AG04449 (cell line): Measurements from ENCODE around the gene TNFAIP3.

Experiments
- CTCF ChIA-PET: fragments of 350-600 bp; formaldehyde crosslinking; extraction: SDS; loops from one replicate; lab custom pipeline; 2021; ENCODE audit warnings: antibody characterized with exemption; lab: Yijun Ruan, JAX
- POLR2A ChIA-PET: fragments of 400-600, 350-600 bp; formaldehyde crosslinking; extraction: SDS; loops from one replicate; lab custom pipeline; 2020; ENCODE audit warnings: antibody characterized with exemption, inconsistent platforms; lab: Yijun Ruan, JAX
- DNase-seq: peaks from one replicate; pipeline ENCODE4 v3.0.0-alpha.2; 2010; ENCODE audit warnings: low read depth, low spot score
- H3K4me3 ChIP-seq: 2 replicates; pipeline ENCODE4 v1.5.1; 2011; ENCODE audit warnings: low read depth, mild to moderate bottlenecking, control low read depth, low read length
- CTCF ChIP-seq: IDR thresholded peaks from one replicate; pipeline ENCODE4 v1.5.1; 2011; ENCODE audit warnings: mild to moderate bottlenecking, moderate library complexity, low read length, control low read depth, inconsistent platforms; ENCODE audit not compliant: insufficient read depth; ENCODE audit errors: missing control alignments

Gene TNFAIP3

GRCh38 chr6:137903933-137904821, 37.1 kb downstream of the TNFAIP3 start:
- TF ChIP-seq CTCF: no peak

GRCh38 chr6:137904822-137905617, 38.0 kb downstream of the TNFAIP3 start:
- DNase-seq: no peak
- no peak overlapping the region; the same call in 1 of the 2 replicates for H3K4me3 ChIP-seq
- TF ChIP-seq CTCF: no peak
- CTCF ChIA-PET: interaction anchor here (1.0 kb wide), 1 partner anchor 198 kb away, joined by 3 read pairs; no protein-coding TSS in a partner anchor
- POLR2A ChIA-PET: no interaction called here

More at GRCh38 chr6:137903933-137904821, 37.1 kb downstream of the TNFAIP3 start:
- CTCF ChIA-PET: no interaction called here
- DNase-seq: no peak
- POLR2A ChIA-PET: no interaction called here
- no peak overlapping the region for H3K4me3 ChIP-seq

GRCh38 chr6:137906020-137906472, 39.0 kb downstream of the TNFAIP3 start:
- CTCF ChIA-PET: interaction anchor here (1.0 kb wide), 1 partner anchor 199 kb away, joined by 3 read pairs; no protein-coding TSS in a partner anchor
- no peak for DNase-seq
- POLR2A ChIA-PET: no interaction called here
- no peak overlapping the region for H3K4me3 ChIP-seq
- no peak for TF ChIP-seq CTCF

GRCh38 chr6:137907170-137907569, 40.1 kb downstream of the TNFAIP3 start:
- CTCF ChIA-PET: no interaction called here
- POLR2A ChIA-PET: no interaction called here
- TF ChIP-seq CTCF: no peak
- H3K4me3 ChIP-seq: no peak overlapping the region
- DNase-seq: no peak

- DNase-seq: no peak
- no peak for TF ChIP-seq CTCF
- no peak overlapping the region for H3K4me3 ChIP-seq
- CTCF ChIA-PET: interaction anchor here (1.6 kb wide), 1 partner anchor 36 kb away, joined by 8 read pairs; no protein-coding TSS in a partner anchor
- POLR2A ChIA-PET: no interaction called here
Observed at GRCh38 chr6:137909533-137909932, 42.5 kb downstream of the TNFAIP3 start.

GRCh38 chr6:137910424-137910834, 43.4 kb downstream of the TNFAIP3 start:
- CTCF ChIA-PET: interaction anchor here (1.4 to 1.5 kb wide), 4 partner anchors 13 to 43 kb away, joined by 3 to 5 read pairs (median 4); partner anchors contain the start of gene TNFAIP3
- no peak for DNase-seq
- TF ChIP-seq CTCF: no peak
- POLR2A ChIA-PET: no interaction called here
- H3K4me3 ChIP-seq: no peak overlapping the region
